Neuron (in vitro differentiated cells): ENCODE measurements around the gene CHMP5.

Experiments used
- H2AFZ ChIP-seq: one replicate; pipeline ENCODE4 v1.6.1; 2013; ENCODE audit warnings: low read depth, mild to moderate bottlenecking, inconsistent platforms, low read length, moderate library complexity
- H3K27me3 ChIP-seq: one replicate; pipeline ENCODE4 v1.6.1; 2013; ENCODE audit warnings: low read length; ENCODE audit not compliant: insufficient read depth
- H3K36me3 ChIP-seq: one replicate; pipeline ENCODE4 v1.6.1; 2013; ENCODE audit warnings: low read length; ENCODE audit not compliant: insufficient read depth
- H3K4me1 ChIP-seq: one replicate; pipeline ENCODE4 v1.6.1; 2013; ENCODE audit warnings: low read length; ENCODE audit not compliant: insufficient read depth
- H3K4me3 ChIP-seq: 2 replicates; pipeline ENCODE4 v1.5.1; 2013; ENCODE audit warnings: mild to moderate bottlenecking, low read length, moderate library complexity
- H3K9me3 ChIP-seq: one replicate; pipeline ENCODE4 v1.6.1; 2013; ENCODE audit warnings: low read length

Gene CHMP5

DNA sequence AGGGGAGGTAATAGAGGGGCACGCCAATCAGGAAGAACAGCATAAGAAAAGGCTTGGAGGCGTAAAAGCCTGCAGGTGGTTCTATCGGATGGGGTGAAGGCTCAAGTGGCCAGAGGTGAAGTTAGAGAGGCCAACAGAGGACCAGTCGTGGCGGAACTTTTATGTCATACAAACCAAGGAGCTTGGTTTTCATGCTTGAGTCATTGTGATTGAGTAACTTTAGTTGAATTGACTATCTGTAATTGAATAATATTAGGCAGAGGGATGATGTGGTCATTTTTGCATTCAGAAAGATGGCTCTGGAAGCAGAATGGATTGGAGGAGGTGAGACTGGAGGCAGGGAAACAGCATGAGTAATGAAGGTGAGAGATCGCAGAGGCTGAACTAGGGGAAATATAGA is 32.0 kb upstream of the CHMP5 start:
- Histone ChIP-seq H3K36me3 (no peaks in the 10 kb centered on the region), H3K4me3 (no peak overlapping the region), H2AFZ (no peak overlapping the region), H3K4me1 (no peaks in the 10 kb centered on the region), H3K27me3 (peaks cover 9% of the 10 kb centered on the region), H3K9me3 (no peaks in the 10 kb centered on the region)

DNA sequence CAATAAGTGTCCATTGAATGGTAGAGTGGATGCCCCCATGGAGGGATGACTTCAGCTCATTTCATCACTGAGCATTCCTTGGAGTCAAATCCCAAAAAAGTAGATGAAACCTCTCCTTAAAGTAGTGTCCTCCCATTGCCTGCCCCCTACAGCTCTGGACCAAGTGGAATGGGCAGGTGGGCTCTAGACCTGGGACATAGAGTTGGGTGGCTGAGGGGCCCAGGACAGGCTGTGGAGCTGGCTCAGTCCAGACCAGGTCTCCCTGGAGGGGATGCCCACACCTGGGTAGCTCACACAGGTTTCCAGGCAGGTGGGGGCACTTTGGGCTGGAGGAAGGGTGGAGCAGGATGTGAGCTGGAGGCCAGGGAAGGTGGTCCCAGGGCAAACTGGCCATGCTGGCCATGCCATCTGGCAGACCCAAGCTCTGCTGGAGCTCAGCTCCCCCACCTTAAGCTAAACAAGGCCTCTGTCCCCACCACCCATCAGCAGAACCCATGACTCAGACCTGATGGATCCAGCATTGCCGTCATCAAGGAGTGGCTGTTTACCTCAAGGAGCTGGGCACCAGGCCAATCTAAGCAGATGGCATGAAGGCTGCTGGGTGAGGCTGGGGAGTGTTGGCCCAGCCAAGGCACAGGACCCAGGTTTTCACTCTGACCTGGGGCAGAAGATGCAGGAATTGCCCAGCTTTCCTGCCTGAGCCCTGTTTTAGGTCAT is 31.1 kb upstream of the CHMP5 start:
- no peak overlapping the region for H3K4me3 ChIP-seq
- H3K4me1 ChIP-seq: no peaks in the 10 kb centered on the region
- H2AFZ ChIP-seq: no peak overlapping the region
- peaks cover 7% of the 10 kb centered on the region for H3K27me3 ChIP-seq
- no peaks in the 10 kb centered on the region for H3K36me3 ChIP-seq
- H3K9me3 ChIP-seq: no peaks in the 10 kb centered on the region

DNA sequence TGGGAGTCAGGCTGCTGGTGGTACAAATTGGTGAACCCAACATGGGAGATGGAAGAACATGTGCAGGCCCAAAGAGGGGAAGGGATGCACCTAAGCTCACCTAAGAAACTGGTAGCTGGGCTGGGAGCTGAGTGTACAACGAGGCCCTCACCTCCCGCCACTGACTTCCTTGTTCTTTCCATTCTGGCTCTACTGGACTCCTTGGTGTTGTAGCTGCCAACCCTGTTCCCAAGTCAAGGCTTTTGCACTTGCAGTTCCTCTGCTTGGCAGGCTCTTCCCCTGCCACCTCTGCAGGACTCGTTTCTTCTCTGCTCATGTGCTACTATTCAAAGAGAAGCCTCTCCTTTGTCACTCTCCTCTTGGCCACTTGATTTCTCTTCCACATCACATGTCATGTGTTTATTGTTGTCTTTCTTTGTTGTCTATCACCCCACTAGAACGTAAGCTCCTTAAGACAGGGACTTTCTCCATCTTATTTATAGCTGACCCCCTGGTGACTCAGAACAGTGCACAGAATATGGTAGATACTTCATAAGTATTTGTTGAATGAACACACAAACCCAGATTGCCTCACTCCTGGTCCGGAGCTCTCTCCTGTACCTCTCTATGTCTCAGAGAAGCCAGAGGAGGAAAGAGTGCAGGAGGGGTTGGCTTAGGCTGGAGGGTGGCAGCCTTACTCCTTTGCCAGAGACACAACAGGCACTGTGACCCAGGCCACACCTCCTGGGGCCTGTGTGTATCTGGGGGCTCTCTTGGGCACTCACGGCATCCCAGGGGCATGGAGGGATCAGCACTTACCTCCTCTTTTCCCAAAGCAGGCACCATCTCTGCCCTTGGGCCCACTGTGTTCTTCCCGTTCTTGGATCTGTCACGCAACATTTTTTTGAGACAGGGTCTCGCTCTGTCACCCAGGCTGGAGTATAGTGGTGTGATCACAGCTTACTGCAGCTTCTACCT is 30.1 kb upstream of the CHMP5 start:
- H3K4me3 ChIP-seq: no peak overlapping the region
- peaks cover 7% of the 10 kb centered on the region for H3K27me3 ChIP-seq
- H3K9me3 ChIP-seq: no peaks in the 10 kb centered on the region
- H3K4me1 ChIP-seq: no peaks in the 10 kb centered on the region
- no peak overlapping the region for H2AFZ ChIP-seq
- no peaks in the 10 kb centered on the region for H3K36me3 ChIP-seq

- Histone ChIP-seq H3K4me3 (no peak overlapping the region), H3K4me1 (no peaks in the 10 kb centered on the region), H3K36me3 (no peaks in the 10 kb centered on the region), H3K27me3 (peaks cover 2% of the 10 kb centered on the region), H2AFZ (no peak overlapping the region), H3K9me3 (no peaks in the 10 kb centered on the region)
These were observed 28.3 kb upstream of the CHMP5 start for GRCh38 chr9:33236571-33236970.

DNA sequence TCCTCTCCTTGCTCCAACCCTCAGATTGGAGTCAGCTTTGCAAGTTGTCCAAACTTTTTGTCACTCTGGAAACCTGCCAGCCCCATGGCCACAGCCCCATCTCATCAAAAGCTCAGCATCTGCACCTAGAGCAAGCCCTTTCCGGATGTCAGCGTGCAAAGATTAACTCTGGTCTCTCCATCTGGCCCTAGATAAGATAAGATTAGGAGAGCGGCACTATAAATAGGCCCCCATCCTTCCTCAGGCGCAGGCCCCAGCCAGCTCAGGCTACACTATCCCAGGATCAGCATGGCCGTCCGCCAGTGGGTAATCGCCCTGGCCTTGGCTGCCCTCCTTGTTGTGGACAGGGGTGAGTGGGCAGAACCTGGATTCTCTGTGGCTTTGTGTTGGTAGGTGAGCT is 24.9 kb upstream of the CHMP5 start, which contains the start of gene SPINK4:
SPINK4 (plus strand) TSS at position 247 of the 400 bp plus-strand sequence; CDS start at position 289, 42 bp downstream.
- Histone ChIP-seq H3K27me3 (peaks cover 2% of the 10 kb centered on the region), H3K4me1 (no peaks in the 10 kb centered on the region), H3K4me3 (no peak within 1 kb of the TSS), H3K36me3 (no peaks in the 10 kb centered on the region), H2AFZ (no peak within 1 kb of the TSS), H3K9me3 (no peaks in the 10 kb centered on the region)

- H3K36me3 ChIP-seq: no peaks in the 10 kb centered on the region
- H3K4me1 ChIP-seq: no peaks in the 10 kb centered on the region
- H3K27me3 ChIP-seq: peaks cover under 1% of the 10 kb centered on the region
- no peaks in the 10 kb centered on the region for H3K9me3 ChIP-seq
- no peak overlapping the region for H2AFZ ChIP-seq
- H3K4me3 ChIP-seq: no peak overlapping the region
These were observed 23.6 kb upstream of the CHMP5 start for GRCh38 chr9:33241298-33241697.

DNA sequence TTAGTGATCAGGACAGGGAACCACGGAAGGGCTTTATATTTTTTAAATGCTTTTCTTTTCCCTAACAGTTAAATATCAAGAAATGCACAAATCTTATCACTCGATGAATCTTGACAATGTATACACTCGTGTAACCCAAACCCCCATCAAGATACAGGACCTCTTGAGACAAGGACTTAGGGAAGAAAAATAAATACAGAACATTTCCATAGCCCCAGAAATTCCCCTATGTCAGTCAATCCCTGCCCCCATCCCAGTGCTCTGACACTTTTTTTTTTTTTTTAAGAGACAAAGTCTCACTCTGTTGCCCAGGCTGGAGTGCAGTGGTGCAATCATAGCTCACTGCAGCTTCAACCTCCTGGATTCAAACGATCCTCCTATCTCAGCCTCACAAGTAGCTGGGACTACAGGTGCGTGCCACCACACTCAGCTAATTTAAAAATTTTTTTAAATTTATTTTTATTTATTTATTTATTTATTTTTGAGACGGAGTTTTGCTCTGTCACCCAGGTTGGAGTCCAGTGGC is 22.2 kb upstream of the CHMP5 start:
- Histone ChIP-seq H3K9me3 (no peaks in the 10 kb centered on the region), H3K36me3 (no peaks in the 10 kb centered on the region), H2AFZ (no peak overlapping the region), H3K4me1 (no peaks in the 10 kb centered on the region), H3K4me3 (no peak overlapping the region), H3K27me3 (no peaks in the 10 kb centered on the region)

GRCh38 chr9:33244137-33244784 is 20.6 kb upstream of the CHMP5 start:
- Histone ChIP-seq H3K9me3 (no peaks in the 10 kb centered on the region), H3K4me1 (no peaks in the 10 kb centered on the region), H3K4me3 (no peak overlapping the region), H2AFZ (no peak overlapping the region), H3K27me3 (no peaks in the 10 kb centered on the region), H3K36me3 (peaks cover 5% of the 10 kb centered on the region)

DNA sequence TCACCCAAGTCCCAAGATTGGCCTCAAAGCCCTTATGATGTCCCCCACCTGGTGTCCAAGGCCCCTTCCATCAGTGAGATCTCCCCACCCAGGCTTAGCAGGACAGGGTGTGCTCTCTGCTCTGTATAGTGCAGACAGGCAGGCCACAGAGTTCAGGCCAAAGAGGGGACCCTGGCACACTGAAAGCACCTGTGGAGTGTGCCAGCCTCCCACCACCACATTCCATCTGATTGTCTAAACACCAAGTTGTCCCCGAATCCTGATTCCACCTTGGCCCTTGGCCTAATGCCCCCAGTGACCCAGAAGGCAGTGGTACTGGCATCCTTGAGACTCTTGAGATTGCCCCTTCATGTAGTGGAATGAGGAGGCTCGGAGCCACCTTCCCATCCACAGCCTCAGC is 19.5 kb upstream of the CHMP5 start:
- Histone ChIP-seq H3K4me1 (no peaks in the 10 kb centered on the region), H3K4me3 (no peak overlapping the region), H3K27me3 (no peaks in the 10 kb centered on the region), H2AFZ (no peak overlapping the region), H3K36me3 (peaks cover 9% of the 10 kb centered on the region), H3K9me3 (no peaks in the 10 kb centered on the region)

DNA sequence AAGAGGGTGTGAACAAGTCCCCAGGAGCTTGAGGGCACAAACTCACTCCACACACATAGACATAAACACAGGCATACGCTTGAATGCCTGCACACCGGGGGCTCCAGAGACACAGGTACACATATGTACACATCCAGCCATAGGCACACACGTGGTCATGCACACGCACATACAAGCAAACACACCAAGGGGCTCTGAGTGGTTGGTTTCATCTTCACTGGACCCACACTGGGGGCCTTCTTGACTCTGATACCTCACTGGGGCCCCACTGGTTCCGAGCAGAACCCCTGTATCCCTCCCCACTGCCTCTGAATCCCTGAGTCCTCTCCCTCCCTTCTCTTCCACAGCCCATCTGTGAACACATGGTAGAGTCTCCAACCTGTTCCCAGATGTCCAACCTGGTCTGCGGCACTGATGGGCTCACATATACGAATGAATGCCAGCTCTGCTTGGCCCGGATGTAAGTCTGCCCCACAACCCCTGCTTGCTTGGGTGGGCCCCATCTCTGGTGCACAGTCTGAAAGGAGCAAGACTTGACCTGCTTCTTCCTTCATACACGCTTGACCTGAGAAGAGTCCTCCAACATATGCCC is 18.5 kb upstream of the CHMP5 start:
- no peaks in the 10 kb centered on the region for H3K4me1 ChIP-seq
- no peak overlapping the region for H3K4me3 ChIP-seq
- no peak overlapping the region for H2AFZ ChIP-seq
- no peaks in the 10 kb centered on the region for H3K27me3 ChIP-seq
- peaks cover 9% of the 10 kb centered on the region for H3K36me3 ChIP-seq
- no peaks in the 10 kb centered on the region for H3K9me3 ChIP-seq

DNA sequence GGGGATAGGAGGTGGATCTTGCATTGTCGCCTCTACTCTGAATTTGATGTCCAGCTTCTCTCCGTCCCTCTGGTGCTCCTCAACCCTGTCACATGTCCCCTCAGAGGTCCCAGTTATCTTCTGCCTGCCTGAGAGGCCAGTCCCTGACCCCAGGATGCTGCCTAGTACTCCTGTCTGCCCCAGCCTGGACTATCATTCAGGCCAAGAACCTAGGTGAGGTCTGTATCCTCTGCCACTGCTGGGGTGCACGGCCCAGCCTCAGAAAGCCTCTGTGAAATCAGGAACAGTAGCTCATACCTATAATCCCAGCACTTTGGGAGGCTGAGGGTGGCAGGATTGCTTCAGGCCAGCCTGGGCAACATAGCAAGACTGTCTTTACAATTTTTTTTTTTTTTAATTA is 16.2 kb upstream of the CHMP5 start:
- no peaks in the 10 kb centered on the region for H3K27me3 ChIP-seq
- H3K36me3 ChIP-seq: peaks cover 20% of the 10 kb centered on the region
- H3K4me1 ChIP-seq: no peaks in the 10 kb centered on the region
- no peak overlapping the region for H2AFZ ChIP-seq
- no peak overlapping the region for H3K4me3 ChIP-seq
- H3K9me3 ChIP-seq: no peaks in the 10 kb centered on the region

DNA sequence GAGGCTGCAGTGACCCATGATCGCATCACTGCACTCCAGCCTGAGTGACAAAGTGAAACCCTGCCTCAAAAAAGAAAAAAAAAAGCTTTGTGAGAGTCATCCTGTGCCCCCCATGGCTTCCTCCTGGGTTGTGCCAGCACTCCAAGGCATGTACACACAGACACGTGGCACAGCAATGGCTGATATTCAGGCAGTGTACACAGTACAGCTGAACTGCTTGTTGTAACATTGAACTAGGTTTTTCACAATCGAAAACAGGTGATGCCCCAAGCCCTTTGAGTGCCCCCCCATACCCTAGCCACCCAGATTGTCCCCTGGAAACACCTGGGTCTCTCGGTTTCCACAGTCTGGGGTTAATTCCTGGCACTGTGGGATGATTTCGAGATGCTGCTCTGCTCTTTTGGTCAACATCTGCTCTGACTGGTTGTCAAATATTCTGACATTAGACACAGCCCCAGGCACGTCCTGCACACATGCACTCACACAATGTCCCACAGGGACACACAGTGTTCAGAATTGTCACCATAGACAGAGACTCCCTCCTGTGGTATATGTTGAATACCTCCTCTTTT is 15.7 kb upstream of the CHMP5 start:
- Histone ChIP-seq H3K9me3 (no peaks in the 10 kb centered on the region), H3K27me3 (no peaks in the 10 kb centered on the region), H3K4me1 (no peaks in the 10 kb centered on the region), H3K36me3 (peaks cover 21% of the 10 kb centered on the region), H2AFZ (no peak overlapping the region), H3K4me3 (no peak overlapping the region)
